BLaER1 (cell line): ENCODE results near the gene CD46.

Experiments used
- H3K27ac ChIP-seq: shearing (Covaris generic); formaldehyde crosslinking; 2 replicates; pipeline ENCODE4 v1.8.1; 2022
- H3K27me3 ChIP-seq: shearing (Covaris generic); formaldehyde crosslinking; 2 replicates; pipeline ENCODE4 v1.8.1; 2022
- H3K36me3 ChIP-seq: shearing (Covaris generic); formaldehyde crosslinking; 2 replicates; pipeline ENCODE4 v1.8.1; 2022
- H3K4me1 ChIP-seq: shearing (Covaris generic); formaldehyde crosslinking; 2 replicates; pipeline ENCODE4 v1.8.1; 2022
- H3K4me2 ChIP-seq: shearing (Covaris generic); formaldehyde crosslinking; 2 replicates; pipeline ENCODE4 v1.8.1; 2022
- H3K4me3 ChIP-seq: shearing (Covaris generic); formaldehyde crosslinking; 2 replicates; pipeline ENCODE4 v1.8.1; 2022
- H3K9ac ChIP-seq: shearing (Covaris generic); formaldehyde crosslinking; 2 replicates; pipeline ENCODE4 v1.8.1; 2022
- H3K9me3 ChIP-seq: shearing (Covaris generic); formaldehyde crosslinking; 2 replicates; pipeline ENCODE4 v1.8.1; 2022
- H4K20me1 ChIP-seq: shearing (Covaris generic); formaldehyde crosslinking; 2 replicates; pipeline ENCODE4 v1.8.1; 2022
- Cebpa-rat ChIP-seq: shearing (Covaris generic); IDR thresholded peaks from 2 replicates; pipeline ENCODE4 v1.8.1; 2022

The CD46 gene

DNA sequence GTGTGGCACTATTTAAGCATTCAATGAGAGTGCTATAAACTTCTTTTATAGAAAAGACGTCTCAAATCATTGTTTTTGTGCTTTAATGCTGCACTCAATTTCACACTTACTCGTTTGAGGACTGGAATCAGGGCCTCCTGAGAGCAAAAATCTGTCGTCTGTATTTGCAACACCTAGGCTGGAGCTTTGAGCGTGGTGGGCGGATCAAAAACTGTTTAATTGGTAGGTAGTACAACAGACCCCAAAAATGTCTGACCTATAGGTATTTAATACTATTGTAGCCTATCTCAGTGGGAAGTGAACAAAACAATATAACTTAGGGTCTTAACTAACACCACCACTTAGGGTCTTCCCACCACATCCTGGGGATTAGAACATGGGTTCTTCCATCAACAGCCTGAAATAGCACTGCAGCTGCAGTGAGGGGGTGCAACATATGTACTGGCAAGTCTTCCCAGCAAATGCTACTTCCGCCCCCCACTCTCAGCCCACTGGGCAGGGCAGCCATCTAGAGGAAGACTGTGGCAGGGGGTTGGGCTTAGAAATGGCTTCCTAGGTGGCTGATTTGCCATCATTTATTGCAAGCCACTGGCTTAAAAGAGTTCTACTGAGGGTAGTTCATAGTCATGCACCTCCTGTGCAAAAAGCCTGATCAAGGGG is 48.3 kb downstream of the CD46 start:
- H3K36me3 ChIP-seq: peaks cover 45% of the 10 kb centered on the region
- peaks cover 24% of the 10 kb centered on the region for H4K20me1 ChIP-seq
- H3K9ac ChIP-seq: no peak overlapping the region
- no peaks in the 10 kb centered on the region for H3K27me3 ChIP-seq
- H3K4me2 ChIP-seq: peak overlapping the region; percentile 30
- no peak for TF ChIP-seq Cebpa-rat
- peaks cover 18% of the 10 kb centered on the region for H3K4me1 ChIP-seq
- H3K27ac ChIP-seq: no peak overlapping the region
- H3K4me3 ChIP-seq: no peak overlapping the region
- H3K9me3 ChIP-seq: no peaks in the 10 kb centered on the region

- H3K36me3 ChIP-seq: peaks cover 57% of the 10 kb centered on the region
- H3K9me3 ChIP-seq: no peaks in the 10 kb centered on the region
- peaks cover 19% of the 10 kb centered on the region for H3K4me1 ChIP-seq
- no peak overlapping the region for H3K9ac ChIP-seq
- H4K20me1 ChIP-seq: peaks cover 24% of the 10 kb centered on the region
- H3K4me2 ChIP-seq: no peak overlapping the region
- no peak overlapping the region for H3K27ac ChIP-seq
- H3K27me3 ChIP-seq: no peaks in the 10 kb centered on the region
- TF ChIP-seq Cebpa-rat: no peak
- no peak overlapping the region for H3K4me3 ChIP-seq
Measured at GRCh38 chr1:207801819-207802218, 50.0 kb downstream of the CD46 start.

DNA sequence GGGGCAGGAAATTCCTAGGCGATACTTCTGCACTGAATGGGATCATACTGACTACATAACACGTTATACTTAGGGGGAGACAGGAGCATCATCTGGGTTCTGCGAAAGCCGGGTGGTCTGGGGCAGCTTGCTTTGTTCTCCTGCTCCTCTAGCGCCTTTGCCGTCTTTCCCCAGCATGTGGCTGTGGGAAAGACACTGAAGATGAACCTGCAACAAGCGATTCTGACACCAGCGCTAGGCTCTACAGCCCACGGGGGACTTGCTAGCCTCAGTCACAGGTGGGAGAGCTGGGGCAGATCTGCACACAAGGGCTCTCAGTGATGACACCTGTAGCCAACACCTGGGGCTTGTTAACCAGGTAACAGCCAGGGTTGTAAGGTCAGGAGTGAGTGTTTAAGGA is 51.8 kb downstream of the CD46 start:
- no peak overlapping the region for H3K9ac ChIP-seq
- H3K36me3 ChIP-seq: peaks cover 71% of the 10 kb centered on the region
- H3K4me2 ChIP-seq: no peak overlapping the region
- no peaks in the 10 kb centered on the region for H3K27me3 ChIP-seq
- peaks cover 12% of the 10 kb centered on the region; the same call in 1 of the 2 replicates for H4K20me1 ChIP-seq
- no peaks in the 10 kb centered on the region for H3K9me3 ChIP-seq
- H3K27ac ChIP-seq: no peak overlapping the region
- TF ChIP-seq Cebpa-rat: no peak
- H3K4me1 ChIP-seq: peaks cover 32% of the 10 kb centered on the region
- H3K4me3 ChIP-seq: no peak overlapping the region

GRCh38 chr1:207804721-207805468 is 53.0 kb downstream of the CD46 start:
- H3K4me3 ChIP-seq: no peak overlapping the region
- peaks cover 82% of the 10 kb centered on the region for H3K36me3 ChIP-seq
- H3K27ac ChIP-seq: no peak overlapping the region
- no peak for TF ChIP-seq Cebpa-rat
- H4K20me1 ChIP-seq: 0 out of 2 replicates have a peak, but pooled peaks cover 7% of the 10 kb centered on the region
- no peaks in the 10 kb centered on the region for H3K9me3 ChIP-seq
- no peak overlapping the region for H3K9ac ChIP-seq
- no peak overlapping the region for H3K4me2 ChIP-seq
- no peaks in the 10 kb centered on the region for H3K27me3 ChIP-seq
- peaks cover 25% of the 10 kb centered on the region for H3K4me1 ChIP-seq

DNA sequence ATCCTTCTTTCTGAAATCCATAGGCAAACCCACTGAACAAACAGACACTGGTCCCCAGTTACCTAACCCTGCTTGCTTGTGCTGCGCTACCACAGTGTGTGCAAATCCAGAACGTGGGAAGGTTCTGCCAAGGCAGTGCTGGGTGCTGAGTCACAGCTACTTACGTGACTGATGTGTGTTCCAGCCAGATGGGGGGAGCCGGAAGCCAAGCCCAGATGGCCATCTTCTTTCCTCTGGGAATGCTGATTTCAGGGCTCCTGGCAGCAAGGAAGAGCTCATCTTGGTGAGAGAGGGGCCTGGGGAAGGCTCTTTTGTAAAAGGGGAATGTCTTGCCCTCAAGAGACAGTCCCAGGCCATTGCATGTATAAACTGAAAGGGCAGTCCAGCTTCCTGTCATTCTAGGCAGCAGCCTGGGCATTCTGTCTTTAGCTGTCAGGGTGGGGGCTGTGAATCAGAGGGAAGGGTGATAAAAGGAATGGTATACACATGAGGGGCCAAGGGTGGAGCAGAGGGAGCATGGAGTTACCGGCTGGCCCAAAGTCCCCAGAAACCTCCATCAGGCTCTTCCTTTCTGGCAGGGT is 54.1 kb downstream of the CD46 start:
- no peak for TF ChIP-seq Cebpa-rat
- Histone ChIP-seq H3K9ac (no peak overlapping the region), H3K36me3 (peaks cover 84% of the 10 kb centered on the region), H3K4me2 (no peak overlapping the region), H3K27ac (no peak overlapping the region), H4K20me1 (no peaks in the 10 kb centered on the region), H3K27me3 (no peaks in the 10 kb centered on the region), H3K9me3 (no peaks in the 10 kb centered on the region), H3K4me1 (peaks cover 19% of the 10 kb centered on the region), H3K4me3 (no peak overlapping the region)

GRCh38 chr1:207806531-207807325 is 54.9 kb downstream of the CD46 start:
- peak overlapping the region; percentile 65 for H3K4me2 ChIP-seq
- H3K27ac ChIP-seq: 0 out of 2 replicates have a peak overlapping the region, but pooled peaks have one; percentile 6
- no peaks in the 10 kb centered on the region for H4K20me1 ChIP-seq
- no peak for TF ChIP-seq Cebpa-rat
- peaks cover 82% of the 10 kb centered on the region for H3K36me3 ChIP-seq
- H3K9me3 ChIP-seq: no peaks in the 10 kb centered on the region
- no peak overlapping the region for H3K4me3 ChIP-seq
- H3K4me1 ChIP-seq: peaks cover 27% of the 10 kb centered on the region
- H3K9ac ChIP-seq: no peak overlapping the region
- H3K27me3 ChIP-seq: no peaks in the 10 kb centered on the region

DNA sequence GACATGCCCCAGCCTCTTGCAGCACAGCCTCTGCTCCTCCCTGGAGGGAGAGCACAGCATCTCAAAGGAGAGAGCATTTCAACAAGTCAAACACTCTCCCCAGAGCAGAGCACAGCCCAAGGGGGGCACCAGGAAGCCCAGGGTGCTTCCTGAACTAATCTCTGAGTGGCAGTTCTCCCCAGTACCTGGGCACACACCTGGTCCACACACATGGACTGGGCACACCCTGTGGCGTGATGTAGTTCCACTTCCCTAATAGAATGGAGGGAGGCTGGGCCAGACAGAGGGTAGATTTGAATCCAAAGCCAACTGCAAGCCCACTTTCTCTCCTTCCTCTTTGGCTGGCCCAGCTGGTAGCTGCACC is 55.5 kb downstream of the CD46 start:
- Histone ChIP-seq H3K36me3 (peaks cover 82% of the 10 kb centered on the region), H3K27ac (0 out of 2 replicates have a peak overlapping the region, but pooled peaks have one; percentile 6), H3K27me3 (no peaks in the 10 kb centered on the region), H3K9me3 (no peaks in the 10 kb centered on the region), H3K4me2 (peak overlapping the region; percentile 65), H3K9ac (no peak overlapping the region), H3K4me3 (no peak overlapping the region), H3K4me1 (peaks cover 30% of the 10 kb centered on the region), H4K20me1 (no peaks in the 10 kb centered on the region)
- TF ChIP-seq Cebpa-rat: no peak

DNA sequence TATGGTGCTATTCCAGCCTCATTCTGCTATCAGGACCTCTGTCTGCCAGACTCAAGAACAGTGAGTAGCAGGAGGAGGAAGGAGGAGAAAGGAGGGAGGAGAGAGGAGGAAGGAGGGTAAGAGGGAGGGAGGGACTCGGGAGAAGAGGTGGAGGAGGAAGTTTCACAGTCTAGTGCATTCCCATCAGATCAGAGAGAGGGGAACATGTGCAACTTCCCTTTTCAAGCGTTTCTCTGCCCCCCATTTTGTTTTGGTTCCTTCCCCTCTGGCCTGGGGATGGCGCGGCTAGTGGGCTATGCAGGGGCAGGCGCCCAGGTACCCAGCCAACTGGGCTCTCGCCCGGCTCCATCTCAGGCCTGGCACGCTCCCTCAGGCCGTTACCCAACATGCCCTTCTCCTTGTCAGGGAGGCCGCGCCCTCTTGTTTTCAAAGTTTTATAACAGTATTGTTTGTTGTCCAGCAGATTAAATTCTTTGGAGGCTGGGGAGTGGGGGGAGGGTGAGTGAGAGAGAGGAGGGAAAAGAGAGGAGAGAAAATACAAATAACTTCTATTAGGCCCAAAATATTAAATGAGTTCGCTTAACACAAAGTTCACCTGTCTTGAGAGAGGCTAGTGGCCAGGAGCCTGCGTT is 56.0 kb downstream of the CD46 start:
- Histone ChIP-seq H3K4me3 (no peak overlapping the region), H3K27ac (0 out of 2 replicates have a peak overlapping the region, but pooled peaks have one; percentile 6), H4K20me1 (no peaks in the 10 kb centered on the region), H3K27me3 (no peaks in the 10 kb centered on the region), H3K36me3 (peaks cover 82% of the 10 kb centered on the region), H3K9me3 (no peaks in the 10 kb centered on the region), H3K4me2 (peak overlapping the region; percentile 65), H3K9ac (no peak overlapping the region), H3K4me1 (peaks cover 30% of the 10 kb centered on the region)
- no peak for TF ChIP-seq Cebpa-rat

- Histone ChIP-seq H3K4me2 (peak overlapping the region; percentile 65; the same call in 1 of the 2 replicates), H3K27me3 (no peaks in the 10 kb centered on the region), H3K36me3 (peaks cover 83% of the 10 kb centered on the region), H3K9me3 (no peaks in the 10 kb centered on the region), H3K27ac (0 out of 2 replicates have a peak overlapping the region, but pooled peaks have one; percentile 6), H3K4me1 (peaks cover 30% of the 10 kb centered on the region), H3K9ac (no peak overlapping the region), H4K20me1 (peaks cover under 1% of the 10 kb centered on the region; the same call in 1 of the 2 replicates), H3K4me3 (no peak overlapping the region)
- no peak for TF ChIP-seq Cebpa-rat
Measured at GRCh38 chr1:207808322-207808705, 56.5 kb downstream of the CD46 start.
